Hematopoietic multipotent progenitor cell (in vitro differentiated cells): ENCODE data around the gene GALNT9. TPM values are rescaled to one million over a fixed set of nuclear protein-coding genes. Genes with fewer than 3 reads are reported as not detected.

Experiments used
- DNase-seq, 3 donors: peaks; one replicate each; pipeline ENCODE4 v3.0.0-alpha.2; 2011 to 2015; ENCODE audit warnings: low read depth in 2 of 3, low spot score in 2 of 3
- total RNA-seq: library from RNA; depleted of rRNA; stranded (reverse); fragments of >200 nt; gene quantifications from one replicate; pipeline ENCODE4 v1.2.3, GENCODE V29; 2012

The GALNT9 gene
- total RNA-seq, 1 donor = not detected

- no peak for DNase-seq
These were observed 110.9 kb downstream of the GALNT9 start for GRCh38 chr12:132218527-132218875.

GRCh38 chr12:132217800-132218526, 111.4 kb downstream of the GALNT9 start:
- DNase-seq = no peak

GRCh38 chr12:132217371-132217770, 112.0 kb downstream of the GALNT9 start:
- DNase-seq = no peak

DNA sequence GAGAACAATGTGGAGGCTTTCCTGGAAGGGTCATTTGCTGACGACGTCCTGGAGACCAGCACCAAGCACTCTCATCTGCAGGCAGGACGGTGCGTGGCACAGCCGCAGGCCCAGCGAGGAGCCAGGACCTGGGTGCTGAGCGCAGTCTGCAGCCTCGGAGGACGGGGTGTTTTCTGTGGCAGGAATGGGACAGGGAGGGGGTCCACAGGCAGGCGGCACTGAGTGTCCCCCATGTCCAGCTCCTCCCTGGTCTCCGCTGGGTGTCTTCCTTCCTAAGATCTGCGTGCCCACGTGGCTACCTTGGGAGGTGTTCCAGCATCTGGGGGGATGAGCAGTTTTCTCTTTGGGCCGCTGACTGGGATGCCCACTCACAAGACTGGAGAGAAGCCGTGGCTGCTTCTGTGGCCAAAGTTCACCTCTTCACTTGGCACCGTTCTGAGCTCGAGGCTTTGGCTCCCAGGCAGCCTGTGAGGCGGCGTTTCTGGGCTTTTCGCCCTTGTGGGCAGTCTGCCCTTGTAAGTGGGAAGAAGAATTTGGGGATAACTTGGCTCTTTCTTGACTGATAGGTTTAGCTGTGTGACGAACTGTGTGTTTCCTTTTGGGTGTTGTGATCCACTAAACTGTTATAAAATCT, 112.9 kb downstream of the GALNT9 start:
- no peak for DNase-seq

DNA sequence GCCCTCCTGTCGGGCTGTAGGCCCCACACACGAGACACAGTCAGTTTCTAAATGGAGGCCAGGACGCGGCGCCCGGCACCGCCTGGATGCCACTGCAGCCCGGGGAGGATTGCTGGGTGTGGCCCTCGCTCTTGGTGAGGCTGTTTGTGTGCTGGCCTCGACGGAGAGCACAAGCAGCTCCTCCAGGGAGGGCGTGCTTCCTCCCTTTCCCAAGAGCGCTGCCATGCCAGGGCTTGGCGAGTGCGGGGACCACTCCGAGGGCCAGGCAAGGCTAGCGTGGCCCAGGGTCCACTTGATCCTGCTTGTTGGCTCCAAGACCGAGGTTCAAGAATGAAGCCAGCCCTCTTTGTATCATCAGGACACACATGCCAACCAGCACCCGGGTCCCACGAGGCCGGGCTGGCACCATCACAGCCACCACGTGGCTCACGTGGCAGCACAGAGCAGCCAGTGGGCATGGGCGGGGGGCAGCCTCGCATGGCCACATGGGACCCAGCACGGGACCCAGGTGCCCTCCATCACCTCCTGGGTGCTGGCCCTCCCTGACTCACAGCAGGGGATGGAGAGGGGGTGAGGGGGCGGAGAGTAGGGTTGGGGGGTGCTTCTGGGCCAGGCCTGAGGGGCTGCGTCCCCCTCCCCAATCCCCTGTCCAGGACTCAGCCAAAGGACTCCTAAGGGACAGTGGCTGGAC, 113.9 kb downstream of the GALNT9 start:
- no peak for DNase-seq

DNA sequence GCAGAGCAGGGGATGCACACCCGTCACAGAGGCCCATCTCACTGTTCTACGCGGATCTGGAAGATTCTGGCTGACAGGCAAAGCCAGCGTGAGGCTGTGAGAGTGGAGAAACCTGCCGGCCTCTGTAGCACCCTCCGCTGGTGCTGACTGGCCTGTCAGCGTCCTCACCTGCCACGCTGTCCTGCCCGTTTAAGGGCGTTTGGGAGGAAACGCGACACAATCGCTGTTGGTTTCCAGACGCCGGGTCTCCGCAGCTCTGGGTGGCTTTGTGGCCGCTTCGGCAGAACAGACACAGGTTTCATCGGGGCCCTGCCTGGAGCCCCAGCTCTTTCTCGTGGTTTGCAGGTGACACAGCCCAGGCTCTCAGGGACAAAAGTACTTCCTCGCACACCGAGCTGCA, 114.5 kb downstream of the GALNT9 start:
- DNase-seq = no peak

DNA sequence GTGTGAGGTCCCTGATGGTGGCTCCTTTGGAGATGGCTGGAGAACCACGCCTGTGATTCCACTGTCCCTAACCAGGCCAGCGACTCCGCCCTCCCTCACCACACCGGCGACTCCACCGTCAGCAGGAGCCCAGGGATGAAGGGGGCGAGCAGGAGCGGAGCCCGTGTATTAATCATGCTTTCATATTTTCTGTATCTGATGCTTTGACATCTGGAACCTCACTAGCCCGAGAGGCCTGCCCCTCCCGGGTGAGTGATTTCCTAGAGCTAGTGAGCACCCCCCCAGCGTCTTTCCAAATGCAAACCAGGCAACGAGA, 115.3 kb downstream of the GALNT9 start:
- DNase-seq = no peak

DNA sequence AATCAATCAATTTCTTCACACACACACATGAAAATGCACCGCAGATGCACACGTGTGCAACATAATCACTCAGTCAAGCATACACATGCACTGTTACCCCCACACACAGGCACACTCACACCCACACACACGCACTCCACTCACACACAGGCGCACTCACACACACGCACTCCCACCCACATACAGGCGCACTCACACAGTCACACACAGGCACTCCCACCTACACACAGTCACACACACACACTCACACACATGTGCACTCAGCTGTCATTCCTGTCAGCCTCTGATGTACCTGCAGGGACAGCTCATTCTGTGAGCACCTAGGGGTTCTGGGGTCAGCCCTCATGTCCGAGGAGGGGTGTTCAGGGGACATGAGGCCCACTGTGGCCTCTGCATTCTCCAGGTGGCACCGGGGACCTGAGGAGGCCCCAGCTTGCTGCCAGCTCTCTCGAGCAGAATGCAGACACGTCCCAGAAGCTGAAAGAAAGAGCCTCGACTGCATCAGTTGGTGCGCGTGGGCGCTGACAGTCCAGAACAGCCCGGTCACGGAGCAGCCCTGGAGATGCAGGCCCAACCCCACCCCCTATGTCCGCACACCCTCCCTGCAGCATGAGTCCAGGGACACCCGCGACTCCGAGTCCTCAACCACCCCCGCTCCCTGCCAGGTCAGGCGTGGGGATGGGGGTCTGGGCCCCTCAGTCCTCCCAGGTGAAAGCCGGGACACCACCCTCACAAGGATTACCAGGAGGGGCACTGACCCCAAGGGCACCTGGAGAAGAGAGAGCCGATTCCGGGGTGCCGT, 115.8 kb downstream of the GALNT9 start:
- DNase-seq = no peak

GRCh38 chr12:132211816-132212215, 117.6 kb downstream of the GALNT9 start:
- DNase-seq = no peak

DNA sequence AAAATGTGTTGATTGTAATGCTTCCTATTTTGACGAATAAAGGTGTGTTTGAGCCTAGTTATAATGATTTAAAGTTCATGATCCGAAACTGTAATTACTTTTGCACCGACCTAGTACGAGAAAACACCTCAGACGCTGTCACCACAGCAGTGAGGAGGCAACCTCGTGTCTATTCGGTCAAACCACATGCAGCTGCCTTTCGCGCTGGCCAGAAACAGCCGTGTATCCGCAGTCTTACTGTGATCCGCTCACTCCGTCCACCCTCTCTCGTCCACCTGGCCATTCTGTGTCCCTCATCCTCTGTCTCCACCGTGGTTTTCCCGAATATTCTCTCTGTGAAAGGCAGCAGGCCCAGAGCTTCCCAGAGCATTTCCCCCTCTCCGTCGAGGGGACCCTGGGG, 118.1 kb downstream of the GALNT9 start:
- DNase-seq = no peak

DNA sequence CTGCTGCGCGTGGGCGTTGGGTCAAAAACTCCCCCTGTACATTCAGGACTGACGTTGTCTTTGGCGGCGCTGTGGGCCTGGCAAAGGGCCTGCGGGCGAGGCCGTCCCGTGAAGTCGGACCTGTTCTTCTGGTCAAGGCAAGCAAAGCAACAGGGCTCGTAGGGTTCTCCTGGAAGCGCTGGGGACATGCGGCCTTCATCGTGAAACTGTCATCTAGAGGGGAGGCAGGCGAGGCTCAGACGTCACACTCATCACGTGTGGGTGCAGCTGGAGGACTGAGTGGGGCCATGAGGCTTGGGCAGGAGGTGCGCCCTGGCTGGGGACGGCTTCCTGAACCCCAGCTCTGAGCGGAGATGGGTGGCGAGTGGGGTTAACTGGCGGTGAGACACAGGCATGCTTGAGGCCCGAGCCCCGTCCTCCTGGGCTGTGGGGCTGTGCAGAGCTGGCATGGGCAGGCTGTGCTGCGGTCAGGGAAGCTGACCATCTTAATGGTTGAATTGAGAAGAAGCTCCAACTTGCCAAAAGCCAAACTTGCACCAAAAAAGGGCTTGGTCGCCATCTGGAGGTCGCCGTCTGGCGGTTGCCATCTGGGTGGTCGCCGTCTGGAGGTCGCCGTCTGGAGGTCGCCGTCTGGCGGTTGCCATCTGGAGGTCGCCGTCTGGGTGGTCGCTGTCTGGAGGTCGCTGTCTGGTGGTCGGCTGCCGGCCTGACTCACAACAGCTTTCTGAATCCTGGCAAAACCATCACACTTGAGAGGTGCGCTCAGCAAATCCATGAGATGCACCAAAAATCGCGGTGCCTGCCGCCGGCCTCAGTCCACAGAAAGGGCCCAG, 119.0 kb downstream of the GALNT9 start:
- DNase-seq = no peak

DNA sequence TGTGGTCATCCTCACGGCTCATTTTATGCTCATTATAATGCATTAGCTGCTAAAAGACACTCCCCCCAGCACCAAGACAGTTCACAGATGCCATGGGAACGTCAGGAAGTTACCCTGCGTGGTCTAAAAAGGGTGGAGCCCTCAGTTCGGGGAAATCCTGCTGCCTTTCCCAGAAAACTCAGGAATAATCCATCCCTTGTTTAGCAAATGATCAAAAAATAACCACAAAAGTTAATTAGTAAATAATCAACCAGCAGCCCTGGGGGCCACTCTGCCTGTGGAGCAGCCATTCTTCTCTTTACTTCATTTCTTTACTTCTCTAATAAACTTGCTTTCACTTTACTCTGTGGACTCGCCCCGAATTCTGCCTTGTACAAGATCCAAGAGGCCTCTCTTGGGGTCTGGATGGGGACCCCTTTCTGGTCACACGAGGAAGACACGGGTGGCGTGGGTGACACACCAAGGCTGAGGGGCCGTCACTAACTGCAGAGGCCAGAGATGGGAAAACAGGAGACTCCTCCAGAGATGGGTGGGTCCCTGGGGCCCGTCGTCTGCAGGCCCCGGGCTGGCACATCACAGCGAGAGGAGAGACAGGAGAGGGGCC, 119.7 kb downstream of the GALNT9 start:
- no peak for DNase-seq

GRCh38 chr12:132208153-132208823, 121.1 kb downstream of the GALNT9 start:
- no peak for DNase-seq

GRCh38 chr12:132207083-132207775, 122.2 kb downstream of the GALNT9 start:
- DNase-seq = no peak

GRCh38 chr12:132206046-132206434, 123.3 kb downstream of the GALNT9 start:
- no peak for DNase-seq

DNA sequence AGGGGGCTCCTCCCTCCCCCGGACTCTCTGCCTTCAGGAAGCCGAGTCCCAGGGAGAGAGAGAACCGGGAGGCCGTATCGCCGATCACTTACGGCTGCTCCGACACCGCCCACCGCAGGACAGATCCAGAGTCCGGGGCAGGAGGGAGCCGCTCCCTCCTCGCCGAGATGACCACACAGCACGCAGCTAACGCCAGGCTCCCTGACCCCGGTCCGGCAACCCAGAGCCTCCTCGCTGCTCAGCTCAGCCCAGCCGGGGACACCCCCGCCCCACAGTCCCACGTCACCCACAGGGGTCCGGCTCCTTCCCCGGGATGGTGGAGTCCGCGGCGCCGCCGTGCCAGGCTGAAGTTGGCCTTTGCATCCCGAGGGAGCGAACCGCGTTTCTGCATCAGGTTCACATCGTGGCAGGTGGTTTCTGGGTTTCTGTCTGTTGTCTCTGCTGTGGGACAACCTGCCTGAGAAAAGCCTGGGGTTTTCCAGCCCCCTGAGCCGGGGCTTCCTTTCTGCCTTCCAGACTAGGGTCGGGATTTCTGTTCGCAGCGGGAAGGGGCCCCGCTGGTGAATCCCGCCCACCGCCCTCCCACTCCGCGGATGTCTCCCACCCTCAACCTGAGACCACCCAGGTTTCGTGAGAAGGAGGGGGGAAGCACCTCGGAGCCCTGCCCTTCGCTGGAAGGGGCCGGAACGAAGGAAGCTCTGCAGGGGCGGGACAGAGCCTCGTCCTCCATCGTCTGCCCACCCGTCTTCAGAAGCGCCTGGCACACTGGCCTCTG, 123.9 kb downstream of the GALNT9 start:
- no peak for DNase-seq

DNA sequence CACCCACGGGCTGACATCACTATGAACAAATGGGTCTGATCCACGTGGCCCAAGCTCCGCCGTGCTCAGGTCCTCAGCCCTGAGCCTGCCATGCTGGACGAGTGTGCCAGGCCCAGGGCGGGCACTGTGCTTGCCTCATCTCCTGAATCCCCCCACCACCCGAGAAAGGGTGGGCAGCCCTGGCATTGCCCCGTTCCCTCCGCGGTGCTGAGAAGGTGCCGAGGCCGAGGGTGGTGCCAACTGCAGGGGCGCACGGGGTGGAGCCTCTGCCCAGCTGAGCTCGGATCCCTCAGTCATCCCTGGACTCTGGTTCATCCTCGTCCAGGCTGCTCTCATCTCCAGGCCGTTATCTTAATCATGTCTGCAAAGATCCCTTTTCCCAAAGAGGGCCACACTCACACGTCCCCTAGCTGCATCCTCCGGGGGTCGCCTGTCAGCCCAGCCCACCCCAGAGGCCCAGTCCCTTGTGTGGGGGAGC, 124.6 kb downstream of the GALNT9 start:
- DNase-seq = no peak
